ENCODE data around the gene DGKQ.

The DGKQ gene

DNA sequence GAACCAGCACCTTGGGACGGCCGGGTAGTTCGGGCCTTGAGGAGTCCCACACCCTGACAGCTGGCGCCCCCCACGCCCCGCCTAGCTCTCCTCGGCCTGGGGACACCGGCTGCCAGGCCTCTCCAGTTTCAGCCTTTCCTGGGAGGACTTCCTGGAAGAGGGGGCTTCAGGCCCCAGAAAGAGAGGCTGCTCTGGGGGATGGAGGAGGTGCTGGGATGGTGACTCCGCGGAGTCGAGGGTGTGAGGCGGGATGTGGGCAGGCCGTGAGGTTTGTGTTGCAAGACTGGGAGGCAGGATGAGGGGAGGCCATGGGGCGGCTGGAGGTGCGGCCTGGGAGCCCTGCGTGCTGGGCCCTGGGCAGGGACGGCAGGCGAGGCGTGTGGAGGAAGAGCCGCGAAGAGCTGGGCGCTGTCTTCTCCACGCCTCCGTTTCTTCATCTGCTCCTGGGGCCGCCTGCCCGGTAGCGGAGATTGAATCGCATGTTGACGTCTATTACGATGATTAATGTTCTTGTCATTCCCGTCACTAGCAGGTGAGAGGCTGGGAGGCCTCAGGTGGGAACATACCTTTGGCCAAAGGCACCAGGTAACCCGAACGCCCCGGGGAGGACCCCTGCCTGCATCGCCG, 37.1 kb upstream of the DGKQ start:
- DNase-seq = peak; percentile 92 to 93
- H3K23ac ChIP-seq (ENCODE audit: low read length) = no peak overlapping the region

DNA sequence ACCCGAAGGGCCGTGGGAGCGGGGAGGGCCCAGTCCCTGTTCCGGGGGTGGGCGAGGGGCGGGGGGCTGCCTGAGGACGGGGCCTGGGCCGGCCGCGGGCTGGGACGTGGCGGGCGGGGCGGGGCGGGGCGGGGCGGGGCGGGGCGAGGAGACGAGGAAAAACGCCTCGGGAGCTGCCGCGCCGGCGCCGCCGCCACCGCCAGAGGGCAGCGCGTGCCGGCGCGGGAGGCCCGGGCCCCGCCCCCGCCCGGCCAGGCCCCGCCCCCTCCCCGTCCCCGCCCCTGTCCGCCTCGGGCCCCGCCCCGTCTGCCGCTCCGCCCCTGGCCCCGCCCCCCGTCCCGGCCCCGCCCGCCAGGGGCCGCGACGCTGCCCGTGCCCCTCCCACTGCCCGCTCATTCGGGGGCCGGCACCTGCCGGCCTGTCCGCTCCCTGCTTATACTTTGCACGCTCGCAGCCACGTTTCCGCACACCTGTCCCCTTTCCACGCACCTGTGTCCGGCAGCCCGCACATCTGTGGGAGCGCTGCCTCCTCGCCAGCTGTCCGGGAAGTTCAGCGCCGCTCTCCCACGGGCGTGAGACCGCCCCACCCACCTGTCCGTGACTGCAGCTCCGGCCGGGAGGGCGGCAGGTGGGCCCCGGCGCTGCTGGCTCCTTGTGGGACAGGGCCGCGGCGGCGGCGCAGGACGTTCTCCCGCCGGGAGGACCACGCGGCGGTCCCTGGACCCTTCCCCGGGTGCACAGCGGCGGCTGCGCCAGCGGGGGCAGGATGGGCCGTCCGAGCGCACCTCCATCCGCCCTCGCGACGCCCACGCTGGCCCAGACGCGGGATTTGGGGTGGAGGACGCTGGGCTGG, 36.4 kb upstream of the DGKQ start:
- Histone ChIP-seq H2BK5ac (ENCODE audit: low read depth, low read length, poor library complexity) (no peak overlapping the region), H2AFZ (ENCODE audit: insufficient read depth, low read length, poor library complexity) (peak overlapping the region; percentile 62)
- WGBS (ENCODE audit: extremely low coverage, insufficient coverage, insufficient read length) = no CpG with 5 or more reads among the region's 109 CpGs

More for the DNA sequence above, 37.1 kb upstream of the DGKQ start:
- Histone ChIP-seq H2BK120ac (ENCODE audit: insufficient read depth, low read length, poor library complexity) (no peak overlapping the region), H3K14ac (ENCODE audit: low read length) (no peak overlapping the region), H3K4me3 (ENCODE audit: low read depth, low read length) (no peak overlapping the region), H3K79me1 (ENCODE audit: low read length) (peaks cover 2% of the 10 kb centered on the region), H3K4ac (ENCODE audit: low read depth, low read length) (no peak overlapping the region), H3K27ac (ENCODE audit: low read depth, low read length) (no peak overlapping the region), H3K4me2 (ENCODE audit: low read length) (peak overlapping the region; percentile 67), H3K9me3 (ENCODE audit: insufficient read depth, low read depth, low read length) (peaks cover 18% of the 10 kb centered on the region), H4K12ac (ENCODE audit: low read depth, low read length) (no peak overlapping the region), H2BK12ac (ENCODE audit: low read length) (no peak overlapping the region), H4K8ac (ENCODE audit: low read depth, low read length) (no peak overlapping the region), H4K91ac (ENCODE audit: low read depth, low read length) (no peak overlapping the region), H3K27me3 (ENCODE audit: insufficient read depth, low read length) (peaks cover 38% of the 10 kb centered on the region), H2AFZ (ENCODE audit: insufficient read depth, low read length, poor library complexity) (peak overlapping the region; percentile 62), H3K9ac (ENCODE audit: low read length) (no peak overlapping the region), H3K4me1 (ENCODE audit: control insufficient read depth in 1 of 2, insufficient read depth in 2 of 2, low read length in 2 of 2) (peaks cover 18 to 19% of the 10 kb centered on the region in 2 experiments), H2BK5ac (ENCODE audit: low read depth, low read length, poor library complexity) (no peak overlapping the region), H2AK5ac (ENCODE audit: low read length) (no peak overlapping the region), H3K79me2 (ENCODE audit: control insufficient read depth, insufficient read depth, low read length, poor library complexity) (no peaks in the 10 kb centered on the region), H3K36me3 (ENCODE audit: control insufficient read depth in 1 of 2, insufficient read depth in 2 of 2, low read length in 2 of 2) (peaks cover 0 to 6% of the 10 kb centered on the region in 2 experiments), H3K18ac (ENCODE audit: low read length) (no peak overlapping the region)
- no CpG with 5 or more reads among the region's 36 CpGs for WGBS (ENCODE audit: extremely low coverage, insufficient coverage, insufficient read length)

DNA sequence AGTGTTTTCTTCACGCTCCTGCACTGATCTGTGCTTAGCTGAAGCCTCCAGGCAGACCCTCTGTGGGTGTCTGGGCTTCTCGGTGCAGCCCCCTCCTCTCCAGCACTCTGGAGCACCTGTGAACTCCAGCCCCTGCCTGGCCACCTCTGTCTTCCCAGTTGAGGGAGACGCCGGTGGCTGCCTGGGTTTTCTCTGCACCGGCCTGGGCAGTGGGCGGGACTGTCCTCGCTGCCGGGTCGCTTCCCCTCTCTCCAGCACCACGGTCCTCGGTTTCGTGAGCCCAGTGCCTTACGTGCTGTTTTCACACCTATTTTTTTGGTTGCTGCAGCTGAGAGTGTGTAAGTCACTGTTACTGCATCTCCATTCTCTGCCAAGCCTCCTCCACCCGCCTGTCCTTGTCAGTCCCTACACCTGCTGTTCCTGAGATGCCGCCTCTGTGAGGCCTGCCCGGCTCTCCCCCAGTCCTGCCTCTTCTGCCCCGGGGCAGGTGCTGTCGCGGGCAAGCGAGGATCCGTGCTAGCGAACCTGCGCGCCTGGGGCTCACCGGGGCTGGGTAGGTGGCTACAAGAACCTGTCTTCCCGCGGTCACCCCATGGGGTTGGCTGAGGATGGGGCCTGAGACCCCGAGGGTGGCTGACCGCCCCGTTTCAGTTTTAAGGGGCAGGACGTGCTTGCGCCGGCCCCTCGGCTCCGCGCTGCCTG, 35.6 kb upstream of the DGKQ start:
- H3K4me1 ChIP-seq (ENCODE audit: control insufficient read depth in 1 of 2, insufficient read depth in 2 of 2, low read length in 2 of 2) = peaks cover 18 to 19% of the 10 kb centered on the region in 2 experiments
- WGBS (ENCODE audit: extremely low coverage, insufficient coverage, insufficient read length) = no CpG with 5 or more reads among the region's 36 CpGs

More for the DNA sequence above, 36.4 kb upstream of the DGKQ start:
- no peak overlapping the region for H4K12ac ChIP-seq (ENCODE audit: low read depth, low read length)
- no peak overlapping the region for H2BK120ac ChIP-seq (ENCODE audit: insufficient read depth, low read length, poor library complexity)
- H3K36me3 ChIP-seq (ENCODE audit: control insufficient read depth in 1 of 2, insufficient read depth in 2 of 2, low read length in 2 of 2) = peaks cover 0 to 6% of the 10 kb centered on the region in 2 experiments
- peaks cover 18% of the 10 kb centered on the region for H3K9me3 ChIP-seq (ENCODE audit: insufficient read depth, low read depth, low read length)
- H2AK5ac ChIP-seq (ENCODE audit: low read length) = no peak overlapping the region
- peaks cover 18 to 19% of the 10 kb centered on the region in 2 experiments for H3K4me1 ChIP-seq (ENCODE audit: control insufficient read depth in 1 of 2, insufficient read depth in 2 of 2, low read length in 2 of 2)
- H3K18ac ChIP-seq (ENCODE audit: low read length) = no peak overlapping the region
- H4K8ac ChIP-seq (ENCODE audit: low read depth, low read length) = peak overlapping the region; percentile 9
- H3K27ac ChIP-seq (ENCODE audit: low read depth, low read length) = no peak overlapping the region
- no peaks in the 10 kb centered on the region for H3K79me2 ChIP-seq (ENCODE audit: control insufficient read depth, insufficient read depth, low read length, poor library complexity)
- H3K79me1 ChIP-seq (ENCODE audit: low read length) = peaks cover 2% of the 10 kb centered on the region
- H3K9ac ChIP-seq (ENCODE audit: low read length) = no peak overlapping the region
- DNase-seq = peak in 1 of 2 donors; percentile 71
- H4K91ac ChIP-seq (ENCODE audit: low read depth, low read length) = no peak overlapping the region
- H3K14ac ChIP-seq (ENCODE audit: low read length) = no peak overlapping the region
- no peak overlapping the region for H2BK12ac ChIP-seq (ENCODE audit: low read length)
- H3K23ac ChIP-seq (ENCODE audit: low read length) = no peak overlapping the region
- peaks cover 44% of the 10 kb centered on the region for H3K27me3 ChIP-seq (ENCODE audit: insufficient read depth, low read length)
- H3K4me2 ChIP-seq (ENCODE audit: low read length) = peak overlapping the region; percentile 65
- H3K4ac ChIP-seq (ENCODE audit: low read depth, low read length) = no peak overlapping the region
- H3K4me3 ChIP-seq (ENCODE audit: low read depth, low read length) = peak overlapping the region; percentile 47

DNA sequence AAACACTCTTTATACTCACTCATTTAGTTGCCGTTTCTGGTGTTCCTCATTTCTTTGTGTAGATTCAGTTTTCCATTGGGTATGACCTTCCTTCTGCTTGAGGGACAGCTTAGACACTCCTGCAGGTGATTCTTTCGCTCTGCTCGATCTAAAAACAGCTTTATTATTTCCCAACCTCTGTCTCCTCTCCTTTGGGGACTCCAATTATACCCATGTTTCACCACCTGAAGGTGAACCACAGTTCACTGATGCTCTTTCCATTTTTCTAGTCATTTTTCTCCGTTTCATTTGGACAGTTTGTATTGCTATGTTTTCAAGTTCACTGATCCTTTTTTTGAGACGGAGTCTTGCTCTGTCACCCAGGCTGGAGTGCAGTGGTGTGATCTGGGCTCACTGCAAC, 33.5 kb upstream of the DGKQ start:
- no peak overlapping the region for H3K23ac ChIP-seq (ENCODE audit: low read length)
- peaks cover 21% of the 10 kb centered on the region for H3K9me3 ChIP-seq (ENCODE audit: insufficient read depth, low read depth, low read length)
- no peak for DNase-seq
- H3K27me3 ChIP-seq (ENCODE audit: insufficient read depth, low read length) = peaks cover 61% of the 10 kb centered on the region
- no peak overlapping the region for H4K91ac ChIP-seq (ENCODE audit: low read depth, low read length)
- H3K4me2 ChIP-seq (ENCODE audit: low read length) = no peak overlapping the region
- H3K14ac ChIP-seq (ENCODE audit: low read length) = no peak overlapping the region
- no peak overlapping the region for H2BK120ac ChIP-seq (ENCODE audit: insufficient read depth, low read length, poor library complexity)
- no peak overlapping the region for H2BK12ac ChIP-seq (ENCODE audit: low read length)
- no peak overlapping the region for H2AFZ ChIP-seq (ENCODE audit: insufficient read depth, low read length, poor library complexity)
- no peaks in the 10 kb centered on the region for H3K36me3 ChIP-seq (ENCODE audit: control insufficient read depth in 1 of 2, insufficient read depth in 2 of 2, low read length in 2 of 2)
- H3K4me1 ChIP-seq (ENCODE audit: control insufficient read depth in 1 of 2, insufficient read depth in 2 of 2, low read length in 2 of 2) = peaks cover 18 to 21% of the 10 kb centered on the region in 2 experiments
- H3K27ac ChIP-seq (ENCODE audit: low read depth, low read length) = no peak overlapping the region
- no peak overlapping the region for H3K9ac ChIP-seq (ENCODE audit: low read length)
- no CpG with 5 or more reads among the region's 5 CpGs for WGBS (ENCODE audit: extremely low coverage, insufficient coverage, insufficient read length)
- no peaks in the 10 kb centered on the region for H3K79me1 ChIP-seq (ENCODE audit: low read length)
- H4K12ac ChIP-seq (ENCODE audit: low read depth, low read length) = no peak overlapping the region
- H2AK5ac ChIP-seq (ENCODE audit: low read length) = no peak overlapping the region
- H3K79me2 ChIP-seq (ENCODE audit: control insufficient read depth, insufficient read depth, low read length, poor library complexity) = no peaks in the 10 kb centered on the region
- no peak overlapping the region for H2BK5ac ChIP-seq (ENCODE audit: low read depth, low read length, poor library complexity)
- H3K18ac ChIP-seq (ENCODE audit: low read length) = no peak overlapping the region
- no peak overlapping the region for H3K4ac ChIP-seq (ENCODE audit: low read depth, low read length)
- H4K8ac ChIP-seq (ENCODE audit: low read depth, low read length) = no peak overlapping the region
- H3K4me3 ChIP-seq (ENCODE audit: low read depth, low read length) = no peak overlapping the region

More for the DNA sequence above, 35.6 kb upstream of the DGKQ start:
- H2BK120ac ChIP-seq (ENCODE audit: insufficient read depth, low read length, poor library complexity) = no peak overlapping the region
- H3K27me3 ChIP-seq (ENCODE audit: insufficient read depth, low read length) = peaks cover 46% of the 10 kb centered on the region
- H3K9me3 ChIP-seq (ENCODE audit: insufficient read depth, low read depth, low read length) = peaks cover 18% of the 10 kb centered on the region
- DNase-seq = peak in 1 of 2 donors; percentile 49
- peak overlapping the region; percentile 53 for H3K4me2 ChIP-seq (ENCODE audit: low read length)
- H4K91ac ChIP-seq (ENCODE audit: low read depth, low read length) = no peak overlapping the region
- peaks cover 2% of the 10 kb centered on the region for H3K79me1 ChIP-seq (ENCODE audit: low read length)
- no peak overlapping the region for H2AK5ac ChIP-seq (ENCODE audit: low read length)
- no peak overlapping the region for H3K4ac ChIP-seq (ENCODE audit: low read depth, low read length)
- H3K18ac ChIP-seq (ENCODE audit: low read length) = no peak overlapping the region
- H4K12ac ChIP-seq (ENCODE audit: low read depth, low read length) = no peak overlapping the region
- no peak overlapping the region for H2AFZ ChIP-seq (ENCODE audit: insufficient read depth, low read length, poor library complexity)
- H3K36me3 ChIP-seq (ENCODE audit: control insufficient read depth in 1 of 2, insufficient read depth in 2 of 2, low read length in 2 of 2) = peaks cover 0 to 6% of the 10 kb centered on the region in 2 experiments
- no peak overlapping the region for H4K8ac ChIP-seq (ENCODE audit: low read depth, low read length)
- H3K23ac ChIP-seq (ENCODE audit: low read length) = no peak overlapping the region
- no peak overlapping the region for H3K4me3 ChIP-seq (ENCODE audit: low read depth, low read length)
- no peak overlapping the region for H3K27ac ChIP-seq (ENCODE audit: low read depth, low read length)
- H3K79me2 ChIP-seq (ENCODE audit: control insufficient read depth, insufficient read depth, low read length, poor library complexity) = no peaks in the 10 kb centered on the region
- H3K9ac ChIP-seq (ENCODE audit: low read length) = no peak overlapping the region
- no peak overlapping the region for H2BK5ac ChIP-seq (ENCODE audit: low read depth, low read length, poor library complexity)
- no peak overlapping the region for H3K14ac ChIP-seq (ENCODE audit: low read length)
- no peak overlapping the region for H2BK12ac ChIP-seq (ENCODE audit: low read length)

Measured in trophoblast cell (in vitro differentiated cells and primary cell).